CD14-positive monocyte (primary cell): Measurements from ENCODE around the gene UBXN1. TPM values are rescaled to one million over a fixed set of nuclear protein-coding genes. Genes with fewer than 3 reads are reported as not detected.
A peak's percentile ranks its signal among the peaks of the same experiment; 100 is the strongest.

ENCODE experiments used
- DNase-seq, 3 donors: peaks; one replicate each; pipeline ENCODE4 v3.0.0-alpha.2; 2011 to 2022
- H2AFZ ChIP-seq: 2 replicates; pipeline ENCODE4 v1.6.0; 2012; ENCODE audit warnings: mild to moderate bottlenecking, low read depth, low read length, inconsistent platforms; ENCODE audit not compliant: insufficient read depth, poor library complexity, severe bottlenecking
- H3K27ac ChIP-seq, 2 donors: 1 replicate in 1 of 2; 2 replicates in 1 of 2; pipeline ENCODE4 v1.5.1; 2012 to 2013; ENCODE audit warnings: low read length in 2 of 2, control low read depth in 1 of 2, inconsistent platforms in 1 of 2, low read depth in 1 of 2, mild to moderate bottlenecking in 1 of 2
- H3K27me3 ChIP-seq, 2 donors: one replicate each; pipeline versions ENCODE4 v1.6.0 to v1.6.1; 2011 to 2013; ENCODE audit warnings: low read length in 2 of 2; ENCODE audit not compliant: control insufficient read depth in 2 of 2, insufficient read depth in 2 of 2
- H3K36me3 ChIP-seq, 2 donors: replicated peaks in 1 of 2; 1 replicate in 1 of 2; 2 replicates in 1 of 2; pipeline versions ENCODE4 v1.5.1 to v1.6.1; 2012 to 2013; ENCODE audit warnings: low read length in 2 of 2, control low read depth in 1 of 2, inconsistent platforms in 1 of 2, mild to moderate bottlenecking in 1 of 2; ENCODE audit not compliant: insufficient read depth in 2 of 2, control insufficient read depth in 1 of 2
- H3K4me1 ChIP-seq, 2 donors: 1 replicate in 1 of 2; 2 replicates in 1 of 2; pipeline versions ENCODE4 v1.5.1 to v1.6.1; 2012 to 2013; ENCODE audit warnings: low read length in 2 of 2, control low read depth in 1 of 2, inconsistent platforms in 1 of 2, mild to moderate bottlenecking in 1 of 2, moderate library complexity in 1 of 2; ENCODE audit not compliant: insufficient read depth in 2 of 2, control insufficient read depth in 1 of 2
- H3K4me2 ChIP-seq: replicated peaks from 2 replicates; pipeline ENCODE3; 2012; ENCODE audit warnings: low read length, moderate library complexity, mild to moderate bottlenecking; ENCODE audit not compliant: poor library complexity, severe bottlenecking; ENCODE audit errors: extremely low read depth
- H3K4me3 ChIP-seq, 3 experiments: fragments of 200-600 bp in 1 of 3; sonication (generic) in 1 of 3; replicated peaks in 1 of 3; 1 replicate in 2 of 3; 2 replicates in 1 of 3; pipeline ENCODE4 v1.5.1; 2011 to 2013; ENCODE audit warnings: low read length in 3 of 3, mild to moderate bottlenecking in 3 of 3, control low read depth in 2 of 3, low read depth in 2 of 3, inconsistent platforms in 1 of 3, moderate library complexity in 1 of 3
- H3K79me2 ChIP-seq: 2 replicates; pipeline ENCODE4 v1.6.0; 2012; ENCODE audit warnings: mild to moderate bottlenecking, control low read depth, inconsistent platforms, low read length, moderate library complexity; ENCODE audit not compliant: insufficient read depth
- H3K9ac ChIP-seq: 2 replicates; pipeline ENCODE4 v1.6.0; 2017; ENCODE audit warnings: low read length, mild to moderate bottlenecking; ENCODE audit not compliant: insufficient read depth, poor library complexity, severe bottlenecking
- H3K9me3 ChIP-seq, 2 donors: replicated peaks in 1 of 2; 1 replicate in 1 of 2; 2 replicates in 1 of 2; pipeline versions ENCODE4 v1.5.1 to v1.6.1; 2012 to 2013; ENCODE audit warnings: low read length in 2 of 2, control low read depth in 1 of 2; ENCODE audit not compliant: control insufficient read depth in 1 of 2, insufficient read depth in 1 of 2
- H4K20me1 ChIP-seq: 2 replicates; pipeline ENCODE4 v1.6.0; 2012; ENCODE audit warnings: mild to moderate bottlenecking, low read length, control low read depth, moderate library complexity; ENCODE audit not compliant: insufficient read depth
- H3K27ac Mint-ChIP-seq, 7 donors: one replicate each; pipeline ENCODE4 v1.8.0; 2020; ENCODE audit warnings: mild to moderate bottlenecking in 7 of 7, mixed read lengths in 7 of 7, moderate library complexity in 6 of 7, inconsistent platforms in 2 of 7
- H3K27me3 Mint-ChIP-seq, 3 donors: one replicate each; pipeline ENCODE4 v1.8.0; 2021 to 2022; ENCODE audit warnings: low read depth in 3 of 3, mild to moderate bottlenecking in 3 of 3, mixed read lengths in 3 of 3, moderate library complexity in 3 of 3, inconsistent platforms in 1 of 3
- H3K36me3 Mint-ChIP-seq, 2 donors: one replicate each; pipeline ENCODE4 v1.8.0; 2020; ENCODE audit warnings: mixed read lengths in 2 of 2, inconsistent platforms in 1 of 2, mild to moderate bottlenecking in 1 of 2
- H3K4me1 Mint-ChIP-seq: one replicate; pipeline ENCODE4 v1.8.0; 2020; ENCODE audit warnings: mild to moderate bottlenecking, mixed read lengths
- H3K4me3 Mint-ChIP-seq, 2 donors: one replicate each; pipeline ENCODE4 v1.8.0; 2020; ENCODE audit warnings: mild to moderate bottlenecking in 2 of 2, mixed read lengths in 2 of 2, moderate library complexity in 1 of 2
- H3K9me3 Mint-ChIP-seq, 7 donors: one replicate each; pipeline ENCODE4 v1.8.0; 2020 to 2022; ENCODE audit warnings: mixed read lengths in 7 of 7, mild to moderate bottlenecking in 6 of 7, moderate library complexity in 6 of 7, inconsistent platforms in 2 of 7
- CTCF ChIP-seq: fragments of 200-600 bp; IDR thresholded peaks from one replicate; pipeline ENCODE4 v1.8.0; 2022; ENCODE audit warnings: antibody characterized with exemption, mild to moderate bottlenecking
- WGBS: methylation state at CpG from one replicate; pipeline ENCODE4 v1.1.5; 2013; ENCODE audit warnings: missing lambda C conversion rate; ENCODE audit not compliant: insufficient coverage; 5-methylcytosine and 5-hydroxymethylcytosine counted together
- intact Hi-C, 2 donors: fragments of 100-400 bp; cut with micrococcal nuclease; formaldehyde crosslinking; loops; one replicate each; pipeline versions ENCODE4 v1.15.0 to v1.15.1; 2023
- polyA plus RNA-seq, 3 donors: library from polyadenylated mRNA; depleted of rRNA in 1 of 3; unstranded in 2 of 3; stranded (reverse) in 1 of 3; fragments of 300-500 nt in 2 of 3; fragments of >200 nt in 1 of 3; fragmentation: Illumina TruSeq in 2 of 3; gene quantifications; 1 replicate in 2 of 3; 2 replicates in 1 of 3; pipeline ENCODE4 v1.2.3, GENCODE V29; 2012 to 2021

UBXN1 gene
- polyA plus RNA-seq, 3 donors, result 93.9 to 147 (median 106) TPM

DNA sequence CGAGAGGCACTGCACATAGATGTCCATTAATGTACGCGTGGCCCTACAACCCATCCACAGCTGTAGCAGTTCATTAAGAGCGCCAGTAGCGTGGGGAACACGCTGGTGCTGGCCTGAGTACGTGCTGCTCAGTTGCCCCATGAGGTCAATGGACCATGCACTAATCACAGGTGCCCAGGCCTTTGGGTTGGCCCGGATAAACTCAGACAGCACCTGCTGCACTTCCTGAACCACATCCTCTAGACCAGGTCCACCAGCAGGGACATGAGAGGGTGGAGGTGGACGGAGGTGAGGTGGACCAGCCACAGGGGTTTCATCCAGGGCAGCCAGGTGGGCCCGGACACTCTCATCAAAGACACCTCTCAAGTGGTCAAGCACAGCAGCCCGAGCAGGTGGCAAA is 29.4 kb downstream of the UBXN1 start:
- peaks cover 14 to 29% of the 10 kb centered on the region in 2 donors for H3K36me3 Mint-ChIP-seq
- peaks cover 59% of the 10 kb centered on the region for H3K79me2 ChIP-seq
- peak overlapping the region in 2 of 7 donors; percentile 32 to 66 for H3K27ac Mint-ChIP-seq
- no peak overlapping the region for H3K9ac ChIP-seq
- no peaks in the 10 kb centered on the region for H4K20me1 ChIP-seq
- H3K27me3 Mint-ChIP-seq, result peaks cover 0 to 3% (median 2%) of the 10 kb centered on the region in 3 donors
- H3K27ac ChIP-seq, result no peak overlapping the region
- no peak overlapping the region for H2AFZ ChIP-seq
- H3K27me3 ChIP-seq, result no peaks in the 10 kb centered on the region
- peaks cover 36% of the 10 kb centered on the region for H3K4me1 Mint-ChIP-seq
- H3K9me3 ChIP-seq, result no peaks in the 10 kb centered on the region
- H3K4me2 ChIP-seq, result no peak overlapping the region
- H3K9me3 Mint-ChIP-seq, result no peaks in the 10 kb centered on the region
- intact Hi-C loops, result loop anchor here in 1 of 2 donors (5.0 kb wide), 1 partner anchor 47 kb away; the partner anchor contains the start of gene MTA2
- H3K4me1 ChIP-seq, result peaks cover 27 to 39% of the 10 kb centered on the region in 2 donors
- no peak overlapping the region for H3K4me3 Mint-ChIP-seq
- H3K4me3 ChIP-seq, result no peak overlapping the region
- whole genome bisulfite sequencing, result 96% methylated on average over 8 of the region's 11 CpGs
- peaks cover 21 to 26% of the 10 kb centered on the region in 2 donors for H3K36me3 ChIP-seq
- no peak for TF ChIP-seq CTCF
- DNase-seq, result no peak

GRCh38 chr11:62648967-62649364 is 29.9 kb downstream of the UBXN1 start:
- peaks cover 30% of the 10 kb centered on the region for H3K4me1 Mint-ChIP-seq
- H3K4me1 ChIP-seq, result peaks cover 27 to 39% of the 10 kb centered on the region in 2 donors

More at GRCh38 chr11:62648967-62649364, 29.9 kb downstream of the UBXN1 start:
- Histone ChIP-seq H3K27ac (no peak overlapping the region), H3K4me2 (no peak overlapping the region), H2AFZ (no peak overlapping the region), H3K4me3 (no peak overlapping the region), H3K79me2 (peaks cover 64% of the 10 kb centered on the region), H3K36me3 (peaks cover 21 to 31% of the 10 kb centered on the region in 2 donors), H4K20me1 (no peaks in the 10 kb centered on the region), H3K27me3 (no peaks in the 10 kb centered on the region), H3K9me3 (no peaks in the 10 kb centered on the region), H3K9ac (no peak overlapping the region)
- Mint-ChIP-seq H3K27me3 (peaks cover 0 to 4% (median 3%) of the 10 kb centered on the region in 3 donors), H3K27ac (no peak overlapping the region), H3K4me3 (no peak overlapping the region), H3K36me3 (peaks cover 14 to 34% of the 10 kb centered on the region in 2 donors), H3K9me3 (no peaks in the 10 kb centered on the region)
- intact Hi-C loops, result loop anchor here in 1 of 2 donors (5.0 kb wide), 1 partner anchor 47 kb away; the partner anchor contains the start of gene MTA2
- TF ChIP-seq CTCF, result no peak
- 97% methylated on average over 6 of the region's 11 CpGs for WGBS
- DNase-seq, result no peak
